HG03354 (cell line): Measurements from ENCODE around the gene ZNF283.
"Not testable (repeated sequence)": the region's sequence is repeated elsewhere in the genome, so short reads cannot be mapped to it uniquely, and the experiment has no call there.

Experiments used
- ATAC-seq: cut with Tn5 transposase; IDR thresholded peaks from one replicate; pipeline ENCODE4 v1.9.1; 2021; ENCODE audit warnings: mild to moderate bottlenecking; ENCODE audit not compliant: unreplicated experiment, poor library complexity, severe bottlenecking

ZNF283 gene

DNA sequence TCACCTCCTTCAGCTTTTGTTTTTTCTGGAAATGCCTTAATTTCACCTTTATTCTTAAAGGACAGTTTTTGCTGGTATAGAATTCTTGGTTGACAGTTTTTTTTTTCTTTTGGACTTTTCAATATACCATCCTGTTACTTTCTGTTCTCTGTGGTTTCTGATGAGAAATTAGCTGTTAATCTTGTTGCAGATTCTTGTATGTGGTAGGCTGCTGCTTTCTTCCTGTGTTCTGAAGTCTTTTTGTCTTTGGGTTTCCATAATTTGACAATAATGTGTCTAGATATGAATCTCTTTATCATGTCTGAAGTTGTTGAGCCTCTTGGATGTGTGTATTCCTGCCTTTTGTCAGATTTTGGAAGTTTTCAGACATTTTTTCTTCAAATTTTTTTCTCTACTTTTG, 12.0 kb downstream of the ZNF283 start:
- no peak for ATAC-seq

GRCh38 chr19:43842007-43842406, 14.9 kb downstream of the ZNF283 start:
- ATAC-seq, result no peak

DNA sequence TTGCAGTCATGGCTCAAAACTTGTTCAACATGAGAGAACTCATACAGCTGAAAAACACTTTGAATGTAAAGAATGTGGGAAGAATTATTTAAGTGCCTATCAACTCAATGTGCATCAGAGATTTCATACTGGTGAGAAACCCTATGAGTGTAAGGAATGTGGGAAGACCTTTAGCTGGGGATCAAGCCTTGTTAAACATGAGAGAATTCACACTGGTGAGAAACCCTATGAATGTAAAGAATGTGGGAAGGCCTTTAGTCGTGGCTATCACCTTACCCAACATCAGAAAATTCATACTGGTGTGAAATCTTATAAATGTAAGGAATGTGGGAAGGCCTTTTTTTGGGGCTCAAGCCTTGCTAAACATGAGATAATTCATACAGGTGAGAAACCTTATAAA, 20.1 kb downstream of the ZNF283 start:
- no peak for ATAC-seq

DNA sequence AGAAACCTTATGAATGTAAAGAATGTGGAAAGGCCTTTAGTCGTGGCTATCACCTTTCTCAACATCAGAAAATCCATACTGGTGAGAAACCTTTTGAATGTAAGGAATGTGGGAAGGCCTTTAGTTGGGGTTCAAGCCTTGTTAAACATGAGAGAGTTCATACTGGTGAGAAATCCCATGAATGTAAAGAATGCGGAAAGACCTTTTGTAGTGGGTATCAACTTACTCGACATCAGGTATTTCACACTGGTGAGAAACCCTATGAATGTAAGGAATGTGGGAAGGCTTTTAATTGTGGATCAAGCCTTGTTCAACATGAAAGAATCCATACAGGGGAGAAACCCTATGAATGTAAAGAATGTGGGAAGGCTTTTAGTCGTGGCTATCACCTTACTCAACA, 20.8 kb downstream of the ZNF283 start:
- ATAC-seq, result no peak

DNA sequence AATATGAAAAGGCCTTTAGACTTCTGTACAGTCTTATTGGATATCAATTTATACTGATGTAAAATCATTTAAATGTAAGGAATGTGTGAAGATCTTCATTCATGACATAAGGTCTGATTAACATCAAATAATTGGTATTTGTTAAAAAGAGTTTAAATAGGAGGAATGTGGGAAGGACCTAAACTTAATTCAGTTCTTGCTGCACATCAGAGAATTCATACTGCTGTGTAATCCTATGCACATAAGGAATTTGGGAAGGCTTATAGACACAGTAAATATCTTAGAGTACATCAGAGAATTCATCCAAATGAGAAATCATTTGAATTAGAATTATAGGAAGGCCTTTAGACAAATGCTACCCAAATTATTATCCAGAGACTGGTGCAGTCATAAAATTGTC, 21.7 kb downstream of the ZNF283 start:
- no peak for ATAC-seq

DNA sequence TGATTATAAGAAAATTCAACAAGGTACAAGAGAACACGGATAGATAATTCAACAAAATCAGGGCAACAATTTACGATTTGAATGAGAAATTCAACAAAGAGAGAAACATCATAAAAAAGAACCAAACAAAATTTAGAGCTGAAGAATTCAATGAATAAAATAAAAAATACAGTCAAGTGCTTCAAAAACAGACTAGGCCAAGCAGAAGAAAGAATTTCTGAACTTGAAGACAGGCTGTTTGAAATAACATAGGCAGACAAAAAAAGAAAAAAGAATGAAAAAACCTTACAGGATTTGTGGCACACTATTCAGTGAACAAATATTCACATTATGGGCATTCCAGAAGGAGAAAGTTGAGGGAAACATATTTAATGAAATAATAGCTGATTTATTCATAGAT, 31.1 kb downstream of the ZNF283 start:
- no peak for ATAC-seq

- ATAC-seq, result not testable (repeated sequence)
These were observed 39.8 kb downstream of the ZNF283 start for GRCh38 chr19:43866923-43867322.

- no peak for ATAC-seq
These were observed 45.6 kb downstream of the ZNF283 start for GRCh38 chr19:43872547-43873336.

DNA sequence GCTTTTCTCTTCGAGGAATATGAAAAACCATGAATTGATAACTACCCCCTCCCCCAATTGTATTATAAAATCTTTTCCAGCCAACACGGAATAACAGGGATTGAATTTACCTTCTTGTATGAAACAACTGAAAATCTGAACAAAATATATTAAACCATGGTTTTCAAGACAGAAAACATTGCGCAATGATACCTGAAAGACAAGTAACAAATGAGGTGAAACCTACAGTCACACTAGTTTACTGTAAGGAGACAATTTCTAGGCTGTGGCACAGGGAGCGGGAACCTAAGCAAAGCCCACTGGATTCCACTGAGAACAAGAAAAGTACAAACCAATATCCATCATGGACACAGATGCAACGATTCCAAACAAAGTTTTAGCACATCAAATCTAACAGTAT, 53.4 kb downstream of the ZNF283 start:
- no peak for ATAC-seq

- no peak for ATAC-seq
These were observed 56.7 kb downstream of the ZNF283 start, which contains the start of gene ZNF404 for GRCh38 chr19:43883864-43884263. Gene ZNF404, minus strand, starts transcription at chr19:43883964.

- ATAC-seq, result no peak
These were observed 68.7 kb downstream of the ZNF283 start for GRCh38 chr19:43895727-43896308.
